GM12878 (cell line): ENCODE measurements around the gene FOSL1. TPM values are rescaled to one million over a fixed set of nuclear protein-coding genes. Genes with fewer than 3 reads are reported as not detected.

Experiments used
- ATAC-seq: fragments of 200-7000 bp; cut with Tn5 transposase; 3 replicates; pipeline ENCODE4 v1.9.1; 2020; ENCODE audit warnings: mild to moderate bottlenecking, moderate library complexity
- BruUV-seq: library from RNA; stranded (reverse); fragments of 400-500 nt; replicated peaks from 2 replicates; lab custom pipeline; 2021; lab: Mats Ljungman, UMichigan
- CTCF ChIA-PET: fragments of 300-600 bp; sonication (Branson Sonifier 250); formaldehyde crosslinking; extraction: SDS; loops from one replicate; lab custom pipeline; 2021; ENCODE audit warnings: inconsistent platforms; lab: Yijun Ruan, JAX
- POLR2A ChIA-PET: fragments of 350-600 bp; formaldehyde crosslinking; extraction: SDS; loops from one replicate; lab custom pipeline; 2021; ENCODE audit warnings: inconsistent platforms; lab: Charles Lee
- RAD21 ChIA-PET: fragments of 300-600 bp; sonication (Branson Sonifier 250); formaldehyde crosslinking; loops from one replicate; lab custom pipeline; 2023; ENCODE audit warnings: antibody characterized with exemption; ENCODE audit not compliant: unreplicated experiment; lab: Charles Lee
- SMC1A ChIA-PET: fragments of 300-600 bp; sonication (Branson Sonifier 250); formaldehyde crosslinking; loops from one replicate; lab custom pipeline; 2023; ENCODE audit not compliant: unreplicated experiment, uncharacterized antibody; lab: Charles Lee
- DNase-seq: peaks from one replicate; pipeline ENCODE4 v3.0.0-alpha.2; 2011; ENCODE audit warnings: low read depth, low spot score
- FAIRE-seq: peaks from 3 replicates; lab custom pipeline; 2011; peaks lifted over from hg19 to GRCh38; lab: Jason Lieb, UNC
- H2AFZ ChIP-seq: 2 replicates; pipeline ENCODE4 v1.6.0; 2011; ENCODE audit warnings: low read depth, low read length, control low read depth; ENCODE audit not compliant: control insufficient read depth
- H3K27ac ChIP-seq: 2 replicates; pipeline ENCODE4 v1.5.1; 2011; ENCODE audit warnings: control low read depth; ENCODE audit not compliant: control insufficient read depth, insufficient read depth
- H3K27me3 ChIP-seq, 2 experiments: replicated peaks in 1 of 2; 2 replicates each; pipeline versions ENCODE4 v1.6.0 to v1.6.1; 2011; ENCODE audit warnings: low read length in 1 of 2; ENCODE audit not compliant: control insufficient read depth in 2 of 2, insufficient read depth in 2 of 2
- H3K36me3 ChIP-seq, 2 experiments: 2 replicates each; pipeline ENCODE4 v1.5.1; 2011; ENCODE audit warnings: low read length in 1 of 2; ENCODE audit not compliant: control insufficient read depth in 2 of 2, insufficient read depth in 2 of 2
- H3K4me1 ChIP-seq: 2 replicates; pipeline ENCODE4 v1.6.1; 2011; ENCODE audit warnings: mild to moderate bottlenecking, low read length, moderate library complexity, mixed read lengths; ENCODE audit not compliant: control insufficient read depth, insufficient read depth
- H3K4me2 ChIP-seq: 2 replicates; pipeline ENCODE4 v1.6.0; 2011; ENCODE audit warnings: control low read depth; ENCODE audit not compliant: control insufficient read depth, insufficient read depth
- H3K4me3 ChIP-seq: fragments of 200-600 bp; sonication (generic); 2 replicates; pipeline ENCODE4 v1.5.1; 2016
- H3K79me2 ChIP-seq: 2 replicates; pipeline ENCODE4 v1.6.0; 2011; ENCODE audit warnings: low read length; ENCODE audit not compliant: control insufficient read depth, insufficient read depth
- H3K9ac ChIP-seq: 2 replicates; pipeline ENCODE4 v1.8.0; 2011; ENCODE audit warnings: low read length, control low read depth, mixed read lengths; ENCODE audit not compliant: control insufficient read depth, insufficient read depth
- H3K9me3 ChIP-seq: replicated peaks from 3 replicates; pipeline ENCODE4 v1.5.1; 2011; ENCODE audit warnings: mild to moderate bottlenecking, low read length; ENCODE audit not compliant: control insufficient read depth, insufficient read depth
- H4K20me1 ChIP-seq: 2 replicates; pipeline ENCODE4 v1.6.0; 2011; ENCODE audit not compliant: control insufficient read depth, insufficient read depth
- CEBPB ChIP-seq, 2 experiments: fragments of 150-350 bp in 1 of 2; IDR thresholded peaks; 2 replicates each; pipeline ENCODE4 v1.6.1; 2012 to 2014; ENCODE audit warnings: low read depth in 2 of 2, low read length in 2 of 2, borderline replicate concordance in 1 of 2, inconsistent platforms in 1 of 2
- EGR1 ChIP-seq, 2 experiments: IDR thresholded peaks; 1 replicate in 1 of 2; 2 replicates in 1 of 2; pipeline ENCODE4 v1.6.1; 2011 to 2012; ENCODE audit warnings: low read depth in 2 of 2, low read length in 2 of 2, borderline replicate concordance in 1 of 2, mild to moderate bottlenecking in 1 of 2, moderate library complexity in 1 of 2
- EP300 ChIP-seq, 2 experiments: fragments of 150-350 bp in 1 of 2; IDR thresholded peaks; 2 replicates each; pipeline ENCODE4 v1.6.1; 2011 to 2012; ENCODE audit warnings: low read depth in 2 of 2, low read length in 2 of 2, borderline replicate concordance in 1 of 2, improper control_type of control experiment in 1 of 2, inconsistent platforms in 1 of 2; ENCODE audit not compliant: control insufficient read depth in 1 of 2
- NBN ChIP-seq: fragments of 450-650 bp; IDR thresholded peaks from 2 replicates; pipeline ENCODE4 v1.6.1; 2016
- POLR2AphosphoS5 ChIP-seq: IDR thresholded peaks from 2 replicates; pipeline ENCODE4 v1.6.1; 2011; ENCODE audit warnings: mild to moderate bottlenecking, low read length, inconsistent platforms
- POU2F2 ChIP-seq: IDR thresholded peaks from 3 replicates; pipeline ENCODE4 v1.6.1; 2011; ENCODE audit warnings: low read depth, mild to moderate bottlenecking, low read length, borderline replicate concordance
- RELA ChIP-seq: fragments of 450-650 bp; IDR thresholded peaks from 2 replicates; pipeline ENCODE4 v1.8.0; 2014; ENCODE audit warnings: borderline replicate concordance; ENCODE audit not compliant: partially characterized antibody
- ZBTB11 ChIP-seq: fragments of 450-650 bp; formaldehyde crosslinking; IDR thresholded peaks from 2 replicates; pipeline ENCODE4 v1.5.0; 2022; ENCODE audit warnings: mild to moderate bottlenecking, missing genetic modification characterization
- ZNF622 ChIP-seq: fragments of 450-650 bp; IDR thresholded peaks from 2 replicates; pipeline ENCODE4 v1.6.1; 2017; ENCODE audit warnings: mild to moderate bottlenecking, inconsistent platforms
- WGBS: methylation state at CpG from one replicate; pipeline ENCODE4 v1.1.6; 2016; ENCODE audit warnings: low lambda C conversion rate; ENCODE audit not compliant: insufficient replicate concordance, insufficient coverage; ENCODE audit errors: missing lambda C conversion rate; 5-methylcytosine and 5-hydroxymethylcytosine counted together
- in situ Hi-C: fragments of 300-500 bp; cut with MboI; formaldehyde crosslinking; loops from 9 replicates; pipeline ENCODE4 v1.14.3; 2018; ENCODE audit warnings: mixed read lengths
- intact Hi-C: fragments of 100-400 bp; cut with micrococcal nuclease; formaldehyde crosslinking; loops from one replicate; pipeline ENCODE4 v1.14.2; 2022; ENCODE audit not compliant: unreplicated experiment
- polyA plus RNA-seq, 11 experiments: library from polyadenylated mRNA; depleted of rRNA in 4 of 11; unstranded in 6 of 11; stranded (reverse) in 5 of 11; fragments of >200 nt; fragmentation: Nextera tagmentation in 4 of 11; fragmentation: Illumina TruSeq in 1 of 11; extraction: Ambion mirVana in 4 of 11; extraction: Trizol in 1 of 11; gene quantifications; 1 replicate in 1 of 11; 2 replicates in 10 of 11; pipeline versions ENCODE4 v1.2.1 to v1.2.3, GENCODE V29; 2011 to 2016; ENCODE audit warnings: inconsistent platforms in 2 of 11, missing spikeins in 2 of 11, low read depth in 1 of 11
- total RNA-seq, 4 experiments: library from RNA; depleted of rRNA in 3 of 4; stranded (reverse); fragments of >200 nt in 3 of 4; fragmentation: Illumina TruSeq in 1 of 4; extraction: Trizol in 1 of 4; gene quantifications; 2 replicates each; pipeline versions ENCODE4 v1.2.1 to v1.2.3, GENCODE V29; 2013 to 2021

FOSL1 gene
- total and polyA plus RNA-seq, 10 of the 15 experiments (the other 5 are each of a cell fraction or from before 2014, with no cell fraction given): 0.82 to 5.4 (median 2.1) TPM

- no peak for TF ChIP-seq CEBPB (IDR thresholded peaks at IDR 0.05; ENCODE audit: borderline replicate concordance in 1 of 2, low read depth in 2 of 2, low read length in 2 of 2)
- TF ChIP-seq EP300 (IDR thresholded peaks at IDR 0.05; ENCODE audit: borderline replicate concordance in 1 of 2, control insufficient read depth in 1 of 2, low read depth in 2 of 2, low read length in 2 of 2): peak in 1 of 2 experiments; percentile 41; a peak in 2 of 4 replicates
- TF ChIP-seq ZBTB11 (CRISPR knock-in tag): peak; percentile 62
- TF ChIP-seq NBN: peak; percentile 31; the same call in 1 of the 2 replicates
- TF ChIP-seq RELA: peak; percentile 85
Observed at GRCh38 chr11:65857853-65858680, 42.1 kb downstream of the FOSL1 start, which contains the start of gene CFL1 (continued).

- in situ Hi-C loops: loop anchor here (25.0 kb wide), 1 partner anchor 1620 kb away; the partner anchor contains the start of genes DNAJC4, FKBP2, NUDT22 and PPP1R14B
- TF ChIP-seq EGR1 (IDR thresholded peaks at IDR 0.05; ENCODE audit: borderline replicate concordance in 1 of 2, low read depth in 2 of 2, low read length in 2 of 2) (peak in 1 of 2 experiments; percentile 45; a peak in 1 of 3 replicates), ZNF622 (no peak), POLR2AphosphoS5 (no peak), POU2F2 (0 out of 3 replicates have a peak, but pooled peaks have one; percentile 22)
- H3K9me3 ChIP-seq: no peaks in the 10 kb centered on the region; the same call in 2 of the 3 replicates
- POLR2A ChIA-PET: interaction anchor here (0.7 to 5.6 kb wide), 4 partner anchors 25 to 455 kb away, joined by 3 to 155 read pairs (median 10); partner anchors contain the start of genes CCDC85B, FIBP, RNASEH2C and SNX32
- peak overlapping the region; percentile 94 for H3K4me2 ChIP-seq
- intact Hi-C loops: loop anchor here (5.0 kb wide), 1 partner anchor 195 kb away; the partner anchor contains the start of gene SF3B2
- SMC1A ChIA-PET: interaction anchor here (2.8 to 4.3 kb wide), 2 partner anchors 16 to 32 kb away, joined by 13 to 52 read pairs; partner anchors contain the start of genes CCDC85B and FIBP
- DNase-seq (no peak), ATAC-seq (no peak), FAIRE-seq (no peak)
- peak overlapping the region; percentile 93 for H3K4me3 ChIP-seq
- CTCF ChIA-PET: interaction anchor here (5.7 kb wide), 1 partner anchor 31 kb away, joined by 146 read pairs; the partner anchor contains the start of genes CCDC85B and FIBP
- peak overlapping the region; percentile 100 for H3K27ac ChIP-seq
- peaks cover 28 to 36% of the 10 kb centered on the region in 2 experiments; a peak in 3 of 4 replicates for H3K36me3 ChIP-seq
- RAD21 ChIA-PET: interaction anchor here (5.0 kb wide), 1 partner anchor 33 kb away, joined by 76 read pairs; the partner anchor contains the start of genes CCDC85B and FIBP
- H3K79me2 ChIP-seq: peaks cover 65% of the 10 kb centered on the region
- peaks cover 21% of the 10 kb centered on the region for H3K4me1 ChIP-seq
- H2AFZ ChIP-seq: no peak overlapping the region
- no TSS peak for BruUV-seq
- 4% methylated on average over 20 of the region's 49 CpGs for WGBS
- H3K9ac ChIP-seq: peak overlapping the region; percentile 92
- no peaks in the 10 kb centered on the region for H3K27me3 ChIP-seq
- H4K20me1 ChIP-seq: peaks cover 24% of the 10 kb centered on the region
Observed at GRCh38 chr11:65857500-65857852, 42.7 kb downstream of the FOSL1 start.
